ENCODE results near the gene FAM50A. TPM values are rescaled to one million over a fixed set of nuclear protein-coding genes. Genes with fewer than 3 reads are reported as not detected.

Gene FAM50A
- total RNA-seq, 1 experiment from 2014 or later = 75.9 TPM

- POLR2A ChIA-PET = no interaction called here
- H3K4me3 Mint-ChIP-seq (ENCODE audit: unreplicated experiment) = no peak overlapping the region
Observed at GRCh38 chrX:154476821-154477220, 32.9 kb downstream of the FAM50A start.

GRCh38 chrX:154477891-154478477 is 34.0 kb downstream of the FAM50A start:
- CTCF ChIA-PET = interaction anchor here (1.0 to 1.1 kb wide), 2 partner anchors 13 to 49 kb away, joined by 3 read pairs; partner anchors contain the start of gene SLC10A3
- no peak for TF ChIP-seq CTCF (IDR thresholded peaks at IDR 0.05; ENCODE audit: insufficient read depth in 1 of 2, low read depth in 1 of 2, low read length in 1 of 2, severe bottlenecking in 1 of 2, unreplicated experiment in 1 of 2)
- peak overlapping the region; percentile 76 for H3K4me3 Mint-ChIP-seq (ENCODE audit: unreplicated experiment)
- Histone ChIP-seq H3K4me1 (no peaks in the 10 kb centered on the region), H3K27me3 (replicated peaks; ENCODE audit: control insufficient read depth, insufficient read depth, low read length) (no peaks in the 10 kb centered on the region), H3K4me3 (ENCODE audit: low read depth, low read length) (peak overlapping the region; percentile 64), H3K9me3 (no peaks in the 10 kb centered on the region), H3K36me3 (ENCODE audit: control insufficient read depth, insufficient read depth, low read length) (no peaks in the 10 kb centered on the region)
- H3K36me3 Mint-ChIP-seq (ENCODE audit: insufficient read depth, unreplicated experiment) = peaks cover 31% of the 10 kb centered on the region
- intact Hi-C loops (cut with micrococcal nuclease; ENCODE audit: unreplicated experiment) = loop anchor here (5.0 kb wide), 1 partner anchor 39 kb away; the partner anchor contains the start of gene FAM3A
- H3K27ac Mint-ChIP-seq (ENCODE audit: unreplicated experiment) = peak overlapping the region; percentile 86
- H3K27me3 Mint-ChIP-seq (ENCODE audit: insufficient read depth, unreplicated experiment) = no peaks in the 10 kb centered on the region
- H3K4me1 Mint-ChIP-seq (ENCODE audit: low read depth, unreplicated experiment) = no peaks in the 10 kb centered on the region
- DNase-seq = no peak
- TSS peak; percentile 92 for BruUV-seq (replicated peaks)
- POLR2A ChIA-PET = interaction anchor here (1.0 to 1.1 kb wide), 3 partner anchors 9 to 105 kb away, joined by 3 to 16 read pairs (median 4); partner anchors contain the start of gene SLC10A3
- H3K9me3 Mint-ChIP-seq (ENCODE audit: unreplicated experiment) = no peaks in the 10 kb centered on the region

More at GRCh38 chrX:154476821-154477220, 32.9 kb downstream of the FAM50A start:
- Mint-ChIP-seq H3K27ac (ENCODE audit: unreplicated experiment) (no peak overlapping the region), H3K27me3 (ENCODE audit: insufficient read depth, unreplicated experiment) (no peaks in the 10 kb centered on the region), H3K36me3 (ENCODE audit: insufficient read depth, unreplicated experiment) (peaks cover 34% of the 10 kb centered on the region), H3K9me3 (ENCODE audit: unreplicated experiment) (no peaks in the 10 kb centered on the region), H3K4me1 (ENCODE audit: low read depth, unreplicated experiment) (no peaks in the 10 kb centered on the region)
- intact Hi-C loops (cut with micrococcal nuclease; ENCODE audit: unreplicated experiment) = loop anchor here (5.0 kb wide), 1 partner anchor 40 kb away; the partner anchor contains the start of gene FAM3A
- Histone ChIP-seq H3K27me3 (replicated peaks; ENCODE audit: control insufficient read depth, insufficient read depth, low read length) (no peaks in the 10 kb centered on the region), H3K36me3 (ENCODE audit: control insufficient read depth, insufficient read depth, low read length) (no peaks in the 10 kb centered on the region), H3K4me1 (no peaks in the 10 kb centered on the region), H3K9me3 (no peaks in the 10 kb centered on the region), H3K4me3 (ENCODE audit: low read depth, low read length) (no peak overlapping the region)
- CTCF ChIA-PET = no interaction called here
- no TSS peak for BruUV-seq (replicated peaks)
- no peak for DNase-seq
- TF ChIP-seq CTCF (IDR thresholded peaks at IDR 0.05; ENCODE audit: insufficient read depth in 1 of 2, low read depth in 1 of 2, low read length in 1 of 2, severe bottlenecking in 1 of 2, unreplicated experiment in 1 of 2) = no peak

- peaks cover 39% of the 10 kb centered on the region for H3K36me3 Mint-ChIP-seq (ENCODE audit: insufficient read depth, unreplicated experiment)
- Histone ChIP-seq H3K4me1 (no peaks in the 10 kb centered on the region), H3K9me3 (no peaks in the 10 kb centered on the region), H3K4me3 (ENCODE audit: low read depth, low read length) (peak within 1 kb of the TSS; percentile 64), H3K36me3 (ENCODE audit: control insufficient read depth, insufficient read depth, low read length) (no peaks in the 10 kb centered on the region), H3K27me3 (replicated peaks; ENCODE audit: control insufficient read depth, insufficient read depth, low read length) (no peaks in the 10 kb centered on the region)
- H3K9me3 Mint-ChIP-seq (ENCODE audit: unreplicated experiment) = no peaks in the 10 kb centered on the region
- H3K4me3 Mint-ChIP-seq (ENCODE audit: unreplicated experiment) = peak within 1 kb of the TSS; percentile 76
- CTCF ChIA-PET = interaction anchor here (0.6 to 1.0 kb wide), 2 partner anchors 12 to 109 kb away, joined by 3 to 4 read pairs; partner anchors contain the start of gene SLC10A3
- TSS peak; percentile 48 for BruUV-seq (replicated peaks)
- POLR2A ChIA-PET = interaction anchor here (1.0 to 1.1 kb wide), 3 partner anchors 8 to 106 kb away, joined by 3 to 16 read pairs (median 4); partner anchors contain the start of gene SLC10A3
- peak; percentile 91 to 96 for DNase-seq
- no peaks in the 10 kb centered on the region for H3K4me1 Mint-ChIP-seq (ENCODE audit: low read depth, unreplicated experiment)
- no peak for TF ChIP-seq CTCF (IDR thresholded peaks at IDR 0.05; ENCODE audit: insufficient read depth in 1 of 2, low read depth in 1 of 2, low read length in 1 of 2, severe bottlenecking in 1 of 2, unreplicated experiment in 1 of 2)
- intact Hi-C loops (cut with micrococcal nuclease; ENCODE audit: unreplicated experiment) = loop anchor here (5.0 kb wide), 1 partner anchor 38 kb away; the partner anchor contains the start of gene FAM3A
- no peaks in the 10 kb centered on the region for H3K27me3 Mint-ChIP-seq (ENCODE audit: insufficient read depth, unreplicated experiment)
- H3K27ac Mint-ChIP-seq (ENCODE audit: unreplicated experiment) = peak within 1 kb of the TSS; percentile 86
Observed at GRCh38 chrX:154478728-154479622, 35.0 kb downstream of the FAM50A start, which contains the start of gene LAGE3. TSS of gene LAGE3 (minus strand) at chrX:154479281. CDS start at chrX:154478915, 366 bp downstream.

Data from Caco-2 (cell line).